ENCODE measurements around the gene SPPL3.

Gene SPPL3

GRCh38 chr12:120725151-120725658 is 179.0 kb downstream of the SPPL3 start:
- no peak for DNase-seq (ENCODE audit: low read depth in 2 of 2)

GRCh38 chr12:120724720-120725119 is 179.4 kb downstream of the SPPL3 start:
- DNase-seq (ENCODE audit: low read depth in 2 of 2), result no peak

GRCh38 chr12:120722784-120723183 is 181.4 kb downstream of the SPPL3 start:
- no peak for DNase-seq (ENCODE audit: low read depth in 2 of 2)

- no peak for DNase-seq (ENCODE audit: low read depth in 2 of 2)
Measured at GRCh38 chr12:120721866-120722265, 182.3 kb downstream of the SPPL3 start.

- DNase-seq (ENCODE audit: low read depth in 2 of 2), result no peak
Measured at GRCh38 chr12:120720987-120721801, 183.0 kb downstream of the SPPL3 start.

- no peak for DNase-seq (ENCODE audit: low read depth in 2 of 2)
Measured at GRCh38 chr12:120720234-120720986, 183.7 kb downstream of the SPPL3 start.

GRCh38 chr12:120719496-120720233 is 184.5 kb downstream of the SPPL3 start:
- DNase-seq (ENCODE audit: low read depth in 2 of 2), result no peak

- DNase-seq (ENCODE audit: low read depth in 2 of 2), result no peak
Measured at GRCh38 chr12:120719072-120719471, 185.1 kb downstream of the SPPL3 start.

- DNase-seq (ENCODE audit: low read depth in 2 of 2), result no peak
Measured at GRCh38 chr12:120718055-120718454, 186.1 kb downstream of the SPPL3 start.

- peak; percentile 68 to 72 for DNase-seq (ENCODE audit: low read depth in 2 of 2)
Measured at GRCh38 chr12:120713861-120714482, 190.2 kb downstream of the SPPL3 start.

GRCh38 chr12:120712610-120713009 is 191.5 kb downstream of the SPPL3 start:
- no peak for DNase-seq (ENCODE audit: low read depth in 2 of 2)
